ENCODE data around the gene TMEM92.
A peak's percentile ranks its signal among the peaks of the same experiment; 100 is the strongest.

TMEM92 gene

DNA sequence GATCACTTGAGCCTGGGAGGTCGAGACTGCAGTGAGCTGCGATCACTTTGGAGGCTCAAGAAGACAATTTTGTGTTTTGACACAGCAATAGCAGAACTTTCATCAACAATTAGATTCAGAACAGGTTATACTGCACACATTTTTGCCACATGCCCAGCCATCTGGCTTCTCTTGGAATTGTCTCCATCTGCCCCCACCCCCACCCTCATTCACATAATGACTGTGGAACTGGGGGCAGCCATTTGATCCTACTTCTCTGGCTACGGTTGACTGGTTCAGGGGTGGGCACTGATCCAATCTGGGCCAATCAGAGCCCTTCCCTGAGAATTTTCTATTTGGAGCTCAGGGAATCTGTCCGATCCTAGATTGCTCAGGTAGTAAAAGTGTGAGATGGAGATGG, 14.0 kb downstream of the TMEM92 start:
- H3K27ac Mint-ChIP-seq = peak overlapping the region; percentile 11
- H3K36me3 Mint-ChIP-seq (ENCODE audit: low read depth) = peaks cover 2% of the 10 kb centered on the region
- no peak for DNase-seq
- H3K9me3 Mint-ChIP-seq = peaks cover 16% of the 10 kb centered on the region
- no peak overlapping the region for H3K4me3 Mint-ChIP-seq
- H3K27me3 Mint-ChIP-seq (ENCODE audit: low read depth, poor library complexity) = peaks cover 3% of the 10 kb centered on the region
- H3K4me1 Mint-ChIP-seq = peaks cover 56% of the 10 kb centered on the region
- TF ChIP-seq, protein P1, sequence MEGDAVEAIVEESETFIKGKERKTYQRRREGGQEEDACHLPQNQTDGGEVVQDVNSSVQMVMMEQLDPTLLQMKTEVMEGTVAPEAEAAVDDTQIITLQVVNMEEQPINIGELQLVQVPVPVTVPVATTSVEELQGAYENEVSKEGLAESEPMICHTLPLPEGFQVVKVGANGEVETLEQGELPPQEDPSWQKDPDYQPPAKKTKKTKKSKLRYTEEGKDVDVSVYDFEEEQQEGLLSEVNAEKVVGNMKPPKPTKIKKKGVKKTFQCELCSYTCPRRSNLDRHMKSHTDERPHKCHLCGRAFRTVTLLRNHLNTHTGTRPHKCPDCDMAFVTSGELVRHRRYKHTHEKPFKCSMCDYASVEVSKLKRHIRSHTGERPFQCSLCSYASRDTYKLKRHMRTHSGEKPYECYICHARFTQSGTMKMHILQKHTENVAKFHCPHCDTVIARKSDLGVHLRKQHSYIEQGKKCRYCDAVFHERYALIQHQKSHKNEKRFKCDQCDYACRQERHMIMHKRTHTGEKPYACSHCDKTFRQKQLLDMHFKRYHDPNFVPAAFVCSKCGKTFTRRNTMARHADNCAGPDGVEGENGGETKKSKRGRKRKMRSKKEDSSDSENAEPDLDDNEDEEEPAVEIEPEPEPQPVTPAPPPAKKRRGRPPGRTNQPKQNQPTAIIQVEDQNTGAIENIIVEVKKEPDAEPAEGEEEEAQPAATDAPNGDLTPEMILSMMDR (IDR thresholded peaks at IDR 0.05) = no peak

DNA sequence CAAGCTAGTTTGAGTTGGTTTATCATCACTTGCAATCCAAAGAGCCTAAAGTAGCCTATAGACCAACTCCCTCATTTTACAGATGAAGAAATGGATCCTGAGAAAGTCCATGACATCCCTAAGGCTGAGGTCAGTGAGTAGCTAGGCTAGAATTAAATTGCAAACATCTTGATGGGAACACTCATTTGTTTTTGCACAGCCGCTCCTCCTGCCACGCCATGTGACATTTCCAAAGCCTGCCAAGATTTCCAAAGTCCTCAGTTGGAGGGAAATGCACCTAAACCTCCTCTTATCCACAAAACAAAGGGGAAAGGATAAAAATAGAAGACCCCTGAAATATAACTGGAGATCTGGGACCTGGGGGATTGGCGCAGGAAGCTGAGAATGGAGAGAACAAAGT, 15.0 kb downstream of the TMEM92 start:
- Mint-ChIP-seq H3K9me3 (peaks cover 10% of the 10 kb centered on the region), H3K4me1 (peaks cover 47% of the 10 kb centered on the region), H3K36me3 (ENCODE audit: low read depth) (no peaks in the 10 kb centered on the region), H3K27ac (peak overlapping the region; percentile 39), H3K4me3 (no peak overlapping the region), H3K27me3 (ENCODE audit: low read depth, poor library complexity) (peaks cover 3% of the 10 kb centered on the region)
- DNase-seq = no peak
- TF ChIP-seq, protein P1 (IDR thresholded peaks at IDR 0.05) = no peak

DNA sequence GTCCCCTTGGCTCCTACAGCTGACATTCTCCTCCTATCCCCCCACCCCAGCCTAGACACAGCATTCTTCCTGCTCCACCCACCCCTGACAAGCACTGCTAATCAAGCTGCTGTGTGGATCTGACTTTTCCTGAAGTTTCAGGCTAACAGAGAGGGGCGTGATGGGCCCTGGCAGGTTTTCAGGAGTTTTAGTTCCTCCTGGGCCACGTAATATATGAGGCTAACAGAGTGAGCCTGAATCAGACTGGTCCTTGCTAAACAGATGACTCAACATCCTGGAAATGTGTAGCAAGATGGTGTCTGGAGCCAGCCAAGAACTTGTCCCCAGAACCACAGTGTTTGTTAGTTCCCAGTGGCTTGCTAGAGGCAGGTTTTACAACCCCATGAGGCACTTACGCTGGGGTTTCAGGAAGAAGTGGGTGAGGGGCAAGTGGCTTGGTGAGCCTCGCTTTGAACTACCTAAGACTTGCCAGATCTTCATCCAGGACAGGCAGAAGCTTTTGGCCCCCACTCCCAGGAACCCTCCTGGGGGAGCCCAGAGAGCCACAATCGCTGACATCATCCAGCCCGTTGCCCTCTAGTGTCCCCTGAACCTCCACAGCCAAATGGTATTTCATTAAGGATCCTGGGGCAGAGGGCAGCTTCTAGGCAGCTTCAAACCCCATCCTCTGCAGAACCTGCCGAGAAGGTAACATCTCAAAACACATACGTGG, 15.9 kb downstream of the TMEM92 start:
- peak overlapping the region; percentile 34 for H3K4me3 Mint-ChIP-seq
- DNase-seq = no peak
- H3K9me3 Mint-ChIP-seq = peaks cover 10% of the 10 kb centered on the region
- peaks cover 38% of the 10 kb centered on the region for H3K4me1 Mint-ChIP-seq
- H3K27ac Mint-ChIP-seq = peak overlapping the region; percentile 83
- H3K36me3 Mint-ChIP-seq (ENCODE audit: low read depth) = no peaks in the 10 kb centered on the region
- TF ChIP-seq, protein P1 (IDR thresholded peaks at IDR 0.05) = no peak
- H3K27me3 Mint-ChIP-seq (ENCODE audit: low read depth, poor library complexity) = peaks cover 3% of the 10 kb centered on the region

DNA sequence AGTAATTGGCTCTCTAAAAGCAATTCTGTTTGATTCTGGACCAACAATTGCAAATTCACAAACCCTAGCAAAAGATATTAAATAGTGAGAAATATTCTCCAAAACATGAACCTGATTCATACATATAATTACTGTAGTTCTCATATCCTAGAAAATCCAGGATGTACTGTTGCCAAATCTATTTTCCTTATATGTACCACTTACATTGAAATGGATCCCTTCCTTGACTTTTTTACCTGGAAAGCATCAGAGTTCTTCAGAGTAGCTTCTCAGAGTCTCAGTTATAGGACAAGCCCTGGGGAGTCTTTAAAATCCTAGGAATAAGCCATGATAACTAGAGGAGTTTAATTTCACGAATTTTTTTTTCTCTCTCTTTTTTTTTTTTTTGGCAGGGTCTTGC, 16.7 kb downstream of the TMEM92 start:
- TF ChIP-seq, protein P1 (IDR thresholded peaks at IDR 0.05) = no peak
- Mint-ChIP-seq H3K36me3 (ENCODE audit: low read depth) (no peaks in the 10 kb centered on the region), H3K27me3 (ENCODE audit: low read depth, poor library complexity) (peaks cover 3% of the 10 kb centered on the region), H3K9me3 (peaks cover 10% of the 10 kb centered on the region), H3K4me1 (peaks cover 32% of the 10 kb centered on the region), H3K27ac (no peak overlapping the region), H3K4me3 (no peak overlapping the region)
- DNase-seq = no peak

DNA sequence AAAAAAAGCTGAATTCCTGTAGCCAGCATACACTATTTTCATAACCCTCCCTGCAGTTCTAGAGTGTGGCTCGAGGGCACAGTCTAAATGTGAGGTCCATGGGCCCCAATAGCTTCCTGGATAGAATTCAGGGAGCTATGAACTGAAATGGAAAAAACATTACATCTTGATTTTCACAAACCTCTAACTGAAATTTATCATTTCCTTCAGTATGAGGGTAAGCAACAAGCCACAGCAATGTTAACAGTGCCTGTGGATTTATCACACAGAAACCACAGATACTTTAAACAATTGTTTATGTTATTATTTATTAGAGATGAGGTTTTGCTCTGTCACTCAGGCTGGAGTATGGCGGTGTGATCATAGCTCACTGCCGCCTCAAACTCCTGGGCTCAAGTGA, 18.2 kb downstream of the TMEM92 start:
- Mint-ChIP-seq H3K27ac (no peak overlapping the region), H3K36me3 (ENCODE audit: low read depth) (no peaks in the 10 kb centered on the region), H3K4me1 (peaks cover 31% of the 10 kb centered on the region), H3K9me3 (peaks cover 10% of the 10 kb centered on the region), H3K27me3 (ENCODE audit: low read depth, poor library complexity) (peaks cover 3% of the 10 kb centered on the region), H3K4me3 (no peak overlapping the region)
- DNase-seq = no peak
- TF ChIP-seq, protein P1 (IDR thresholded peaks at IDR 0.05) = no peak

DNA sequence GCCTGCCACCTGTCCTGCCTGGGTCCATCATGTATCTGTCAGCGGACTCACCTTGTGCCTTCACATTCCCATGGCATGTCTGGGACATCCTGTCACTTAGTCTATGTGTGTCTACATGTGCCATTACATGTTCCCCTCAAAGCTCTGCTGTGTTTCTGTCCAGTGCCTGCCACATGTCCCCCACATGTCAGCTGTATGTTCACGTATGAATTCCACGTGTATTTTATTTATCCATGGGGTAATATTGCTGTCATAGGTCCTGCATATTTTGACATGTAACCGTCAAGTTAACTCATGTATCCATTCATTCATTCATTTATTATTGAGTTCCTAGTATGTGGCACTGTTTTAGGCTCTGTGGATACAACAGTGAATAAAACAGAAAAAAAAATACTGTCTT, 20.8 kb downstream of the TMEM92 start:
- Mint-ChIP-seq H3K9me3 (no peaks in the 10 kb centered on the region), H3K27me3 (ENCODE audit: low read depth, poor library complexity) (peaks cover 8% of the 10 kb centered on the region), H3K4me3 (no peak overlapping the region), H3K36me3 (ENCODE audit: low read depth) (no peaks in the 10 kb centered on the region), H3K4me1 (peaks cover 28% of the 10 kb centered on the region), H3K27ac (no peak overlapping the region)
- no peak for DNase-seq
- TF ChIP-seq, protein P1 (IDR thresholded peaks at IDR 0.05) = no peak
